ENCODE measurements around the gene PDCD1.

DNA sequence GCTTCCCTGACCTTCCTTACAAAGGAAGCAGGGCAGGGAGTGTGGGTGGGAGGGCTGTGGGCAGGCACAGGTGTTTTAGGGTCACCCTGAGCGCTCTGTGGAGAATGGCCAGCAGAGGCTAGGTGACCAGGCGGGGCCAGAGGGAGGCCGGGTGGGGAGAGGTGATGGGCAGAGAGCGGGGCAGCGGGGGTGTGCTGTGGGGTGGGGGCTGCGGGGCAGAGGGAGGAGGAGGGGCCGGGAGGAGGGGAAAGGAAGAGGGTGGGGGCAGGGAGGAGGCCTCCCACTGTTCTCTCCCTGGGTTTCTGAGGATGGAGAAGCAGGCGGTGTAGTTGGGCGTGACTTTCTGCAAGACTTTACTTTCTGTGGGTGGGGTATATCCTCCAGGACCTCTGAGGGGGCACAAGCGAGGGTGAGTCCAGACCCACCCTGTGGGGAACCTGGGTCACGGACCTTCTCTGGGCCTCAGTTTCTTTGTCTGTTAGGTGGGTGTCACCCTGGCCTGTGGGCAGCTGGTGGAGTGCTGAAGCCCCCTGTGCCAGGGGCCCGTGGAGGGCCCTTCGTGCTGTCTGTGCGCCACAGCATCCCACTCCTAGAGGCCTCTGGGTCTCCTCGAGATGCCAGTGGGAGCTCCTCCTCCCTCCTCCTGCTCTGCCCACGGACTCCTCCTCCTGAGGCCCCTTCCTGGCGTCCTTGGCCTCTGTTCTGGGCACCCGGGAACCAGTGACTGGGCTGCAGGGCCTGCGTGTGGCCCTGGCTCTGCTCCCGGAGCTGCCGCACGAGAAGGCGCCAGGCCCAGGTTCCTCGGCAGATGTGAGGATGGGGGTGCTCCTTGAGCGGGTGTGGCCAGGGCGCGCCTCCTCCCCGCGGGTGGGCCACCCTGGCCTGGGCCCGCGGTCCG, 56.0 kb downstream of the PDCD1 start:
- TF ChIP-seq, protein P1, sequence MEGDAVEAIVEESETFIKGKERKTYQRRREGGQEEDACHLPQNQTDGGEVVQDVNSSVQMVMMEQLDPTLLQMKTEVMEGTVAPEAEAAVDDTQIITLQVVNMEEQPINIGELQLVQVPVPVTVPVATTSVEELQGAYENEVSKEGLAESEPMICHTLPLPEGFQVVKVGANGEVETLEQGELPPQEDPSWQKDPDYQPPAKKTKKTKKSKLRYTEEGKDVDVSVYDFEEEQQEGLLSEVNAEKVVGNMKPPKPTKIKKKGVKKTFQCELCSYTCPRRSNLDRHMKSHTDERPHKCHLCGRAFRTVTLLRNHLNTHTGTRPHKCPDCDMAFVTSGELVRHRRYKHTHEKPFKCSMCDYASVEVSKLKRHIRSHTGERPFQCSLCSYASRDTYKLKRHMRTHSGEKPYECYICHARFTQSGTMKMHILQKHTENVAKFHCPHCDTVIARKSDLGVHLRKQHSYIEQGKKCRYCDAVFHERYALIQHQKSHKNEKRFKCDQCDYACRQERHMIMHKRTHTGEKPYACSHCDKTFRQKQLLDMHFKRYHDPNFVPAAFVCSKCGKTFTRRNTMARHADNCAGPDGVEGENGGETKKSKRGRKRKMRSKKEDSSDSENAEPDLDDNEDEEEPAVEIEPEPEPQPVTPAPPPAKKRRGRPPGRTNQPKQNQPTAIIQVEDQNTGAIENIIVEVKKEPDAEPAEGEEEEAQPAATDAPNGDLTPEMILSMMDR (conservative IDR thresholded peaks at IDR 0.05), result no peak
- no peak for TF ChIP-seq EZH2 (IDR thresholded peaks at IDR 0.05; ENCODE audit: low read depth)
